IMR-90 (cell line): ENCODE measurements around the gene PLEKHG1.

Experiments
- CEBPB ChIP-seq: IDR thresholded peaks from 2 replicates; pipeline ENCODE4 v1.6.1; 2012; ENCODE audit warnings: low read depth, low read length, improper control_type of control experiment
- ELK1 ChIP-seq: fragments of 150-350 bp; IDR thresholded peaks from 2 replicates; pipeline ENCODE4 v1.6.1; 2016; ENCODE audit warnings: low read depth, mild to moderate bottlenecking, low read length, moderate library complexity, borderline replicate concordance
- POLR2A ChIP-seq: IDR thresholded peaks from 2 replicates; pipeline ENCODE4 v1.6.1; 2012; ENCODE audit warnings: mild to moderate bottlenecking, low read depth, low read length
- RAD21 ChIP-seq: IDR thresholded peaks from 2 replicates; pipeline ENCODE4 v1.6.1; 2012; ENCODE audit warnings: low read length, improper control_type of control experiment
- TF ChIP-seq, protein P1 (sequence below): fragments of 150-350 bp; IDR thresholded peaks from 2 replicates; pipeline ENCODE4 v1.6.1; 2017; ENCODE audit warnings: mild to moderate bottlenecking, antibody characterized with exemption, low read length, low read depth

DNA sequence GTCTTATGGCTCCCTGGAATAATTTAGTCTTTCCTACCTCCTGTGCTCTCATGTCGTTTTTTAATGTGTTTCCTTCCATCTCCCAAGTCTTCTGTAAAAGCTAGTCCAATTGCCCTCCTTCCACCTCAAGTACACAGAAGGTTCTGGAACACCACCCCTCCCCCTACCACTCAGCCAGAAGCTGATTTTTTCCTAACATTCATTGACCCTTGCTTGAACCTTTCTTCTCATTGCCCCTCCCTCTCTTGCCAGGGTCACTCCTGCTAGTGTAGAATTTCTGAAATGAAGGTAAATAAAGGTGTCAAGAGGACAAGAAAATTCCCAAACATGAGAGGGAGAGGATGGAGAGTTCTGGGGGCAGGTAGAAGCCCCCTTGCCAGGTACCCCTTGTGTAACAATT is 38.6 kb downstream of the PLEKHG1 start:
- no peak for TF ChIP-seq RAD21
- TF ChIP-seq ELK1: no peak
- no peak for TF ChIP-seq POLR2A
- TF ChIP-seq CEBPB: no peak
- TF ChIP-seq, protein P1, sequence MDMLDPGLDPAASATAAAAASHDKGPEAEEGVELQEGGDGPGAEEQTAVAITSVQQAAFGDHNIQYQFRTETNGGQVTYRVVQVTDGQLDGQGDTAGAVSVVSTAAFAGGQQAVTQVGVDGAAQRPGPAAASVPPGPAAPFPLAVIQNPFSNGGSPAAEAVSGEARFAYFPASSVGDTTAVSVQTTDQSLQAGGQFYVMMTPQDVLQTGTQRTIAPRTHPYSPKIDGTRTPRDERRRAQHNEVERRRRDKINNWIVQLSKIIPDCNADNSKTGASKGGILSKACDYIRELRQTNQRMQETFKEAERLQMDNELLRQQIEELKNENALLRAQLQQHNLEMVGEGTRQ: no peak
